HG03558 (cell line): ENCODE measurements around the gene MIS18A.

Experiments
- ATAC-seq: cut with Tn5 transposase; IDR thresholded peaks from one replicate; pipeline ENCODE4 v1.9.1; 2021; ENCODE audit warnings: moderate number of reproducible peaks; ENCODE audit not compliant: unreplicated experiment; ENCODE audit errors: extremely low read depth

Gene MIS18A

GRCh38 chr21:32256873-32257620 lies 21.8 kb downstream of the MIS18A start:
- ATAC-seq: no peak

GRCh38 chr21:32256251-32256650 lies 22.6 kb downstream of the MIS18A start:
- no peak for ATAC-seq

- no peak for ATAC-seq
These were observed 25.6 kb downstream of the MIS18A start for GRCh38 chr21:32253215-32253641.

- no peak for ATAC-seq
These were observed 26.7 kb downstream of the MIS18A start for GRCh38 chr21:32252136-32252535.

- no peak for ATAC-seq
These were observed 29.2 kb downstream of the MIS18A start for GRCh38 chr21:32249511-32250280.

- ATAC-seq: no peak
These were observed 30.0 kb downstream of the MIS18A start for GRCh38 chr21:32248571-32249461.

- no peak for ATAC-seq
These were observed 32.2 kb downstream of the MIS18A start for GRCh38 chr21:32246571-32247140.

GRCh38 chr21:32245971-32246370 lies 32.9 kb downstream of the MIS18A start:
- no peak for ATAC-seq

GRCh38 chr21:32240851-32241687 lies 37.8 kb downstream of the MIS18A start:
- ATAC-seq: no peak

- ATAC-seq: no peak
These were observed 39.3 kb downstream of the MIS18A start for GRCh38 chr21:32239551-32239950.

- no peak for ATAC-seq
These were observed 40.8 kb downstream of the MIS18A start for GRCh38 chr21:32238063-32238462.

GRCh38 chr21:32237021-32237420 lies 41.8 kb downstream of the MIS18A start:
- ATAC-seq: no peak

- ATAC-seq: no peak
These were observed 45.0 kb downstream of the MIS18A start for GRCh38 chr21:32233722-32234301.

GRCh38 chr21:32233055-32233546 lies 45.7 kb downstream of the MIS18A start:
- ATAC-seq: no peak

- no peak for ATAC-seq
These were observed 52.4 kb downstream of the MIS18A start for GRCh38 chr21:32226444-32226843.
